NOMO-1 treated with dmso at 0.1 percent for 144 hours (cell line): ENCODE measurements around the gene NDUFV1.
"Not testable (repeated sequence)": the region's sequence is repeated elsewhere in the genome, so short reads cannot be mapped to it uniquely, and the experiment has no call there.

Experiments used
- DNase-seq: peaks from one replicate; lab custom pipeline; 2025; ENCODE audit not compliant: unreplicated experiment; lab: John Stamatoyannopoulos, UW

The NDUFV1 gene

DNA sequence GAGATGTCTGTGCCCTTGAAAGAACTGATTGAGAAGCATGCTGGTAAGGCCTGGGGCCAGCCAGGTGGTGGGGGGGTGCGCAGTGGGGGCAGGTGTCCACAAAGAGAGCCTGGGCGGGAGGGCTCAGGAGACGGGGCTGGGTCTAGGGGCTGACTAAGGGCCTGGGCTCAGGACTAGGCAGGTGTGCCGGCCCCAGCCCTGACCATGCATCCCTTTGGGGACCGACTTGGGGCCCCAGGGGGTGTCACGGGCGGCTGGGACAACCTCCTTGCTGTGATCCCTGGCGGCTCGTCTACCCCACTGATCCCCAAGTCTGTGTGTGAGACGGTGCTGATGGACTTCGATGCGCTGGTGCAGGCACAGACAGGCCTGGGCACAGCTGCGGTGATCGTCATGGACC is 4.4 kb downstream of the NDUFV1 start:
- DNase-seq: no peak

DNA sequence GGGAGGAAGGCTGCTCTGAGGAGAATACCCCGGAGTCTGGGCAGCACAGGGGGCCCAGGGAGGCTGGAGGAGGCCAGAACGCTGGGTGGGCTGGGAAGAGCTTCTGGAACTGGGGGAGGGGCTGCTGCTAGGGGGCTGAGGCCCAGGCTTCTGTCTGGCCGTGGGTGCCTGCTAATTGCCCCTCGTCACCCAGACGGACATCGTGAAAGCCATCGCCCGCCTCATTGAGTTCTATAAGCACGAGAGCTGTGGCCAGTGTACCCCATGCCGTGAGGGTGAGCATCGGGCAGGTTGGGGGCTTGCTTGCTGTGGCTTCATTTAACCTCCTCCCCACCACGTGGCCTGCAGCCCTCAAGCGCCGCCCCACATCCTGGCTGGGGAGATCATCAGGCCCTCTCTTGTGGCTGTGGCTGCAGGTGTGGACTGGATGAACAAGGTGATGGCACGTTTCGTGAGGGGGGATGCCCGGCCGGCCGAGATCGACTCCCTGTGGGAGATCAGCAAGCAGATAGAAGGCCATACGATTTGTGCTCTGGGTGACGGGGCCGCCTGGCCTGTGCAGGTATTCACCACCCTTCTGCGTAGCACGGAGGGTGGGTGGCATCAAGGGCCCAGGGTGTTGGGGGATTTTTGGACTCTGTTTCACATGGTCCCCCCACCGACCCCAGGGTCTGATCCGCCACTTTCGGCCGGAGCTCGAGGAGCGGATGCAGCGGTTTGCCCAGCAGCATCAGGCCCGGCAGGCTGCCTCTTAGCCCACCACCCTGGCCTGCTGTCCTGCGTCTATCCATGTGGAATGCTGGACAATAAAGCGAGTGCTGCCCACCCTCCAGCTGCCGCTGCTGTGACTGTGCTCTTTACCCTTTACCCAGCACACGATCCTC is 5.2 kb downstream of the NDUFV1 start:
- DNase-seq: no peak

DNA sequence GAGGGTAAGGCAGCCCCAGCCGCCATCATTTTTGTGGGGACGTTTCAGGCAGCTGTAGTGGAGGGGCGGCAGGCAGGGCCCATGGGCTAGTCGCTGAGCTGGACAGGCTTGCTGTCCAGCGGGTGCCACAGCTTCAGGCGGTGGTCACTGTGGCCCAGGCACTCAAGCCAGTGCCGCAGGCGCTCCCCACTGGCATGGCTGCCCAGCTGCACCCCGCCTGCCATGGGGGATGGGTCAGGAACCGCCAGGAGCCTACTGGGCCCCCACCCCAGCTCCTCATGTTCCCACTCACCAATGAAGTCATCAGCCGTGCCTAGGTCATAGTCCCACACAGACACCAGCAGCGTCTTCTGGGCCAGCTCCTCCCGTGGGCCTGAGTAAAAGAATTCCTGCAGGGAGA is 6.0 kb downstream of the NDUFV1 start:
- no peak for DNase-seq

DNA sequence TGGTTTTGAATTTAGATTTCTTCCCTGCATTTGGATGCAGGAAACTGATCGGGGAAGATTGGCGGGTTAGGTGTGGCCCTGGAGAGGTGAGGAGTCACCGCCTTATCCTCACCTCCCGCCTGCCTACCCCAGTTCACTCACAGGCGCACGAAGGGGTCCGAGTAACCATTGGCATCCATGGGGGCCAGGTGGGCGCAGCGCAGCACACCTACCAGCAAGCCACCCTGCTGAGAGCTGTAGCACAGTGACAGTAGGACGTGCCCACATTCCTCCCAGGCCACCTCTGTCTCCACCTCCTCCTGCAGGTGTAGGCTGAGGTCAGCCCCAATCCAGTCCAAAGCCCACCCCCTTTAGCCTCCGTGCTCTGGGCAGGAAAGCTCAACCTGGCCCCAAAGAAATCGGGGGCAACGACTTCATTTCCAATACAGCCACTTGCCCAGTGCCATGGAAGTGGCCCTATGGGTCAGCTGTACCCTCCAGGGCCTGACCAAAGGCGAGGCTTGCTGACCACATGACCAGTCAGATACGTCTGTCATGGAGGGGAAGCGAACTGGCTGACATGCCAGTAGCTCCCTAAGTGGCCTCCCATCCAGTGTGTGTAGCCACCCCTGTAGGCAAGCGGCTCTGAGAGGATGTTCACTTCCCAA is 6.7 kb downstream of the NDUFV1 start:
- DNase-seq: no peak

- DNase-seq: peak; percentile 56
These were observed 7.4 kb downstream of the NDUFV1 start for GRCh38 chr11:67613960-67614715.

- no peak for DNase-seq
These were observed 8.3 kb downstream of the NDUFV1 start for GRCh38 chr11:67614730-67615714.

DNA sequence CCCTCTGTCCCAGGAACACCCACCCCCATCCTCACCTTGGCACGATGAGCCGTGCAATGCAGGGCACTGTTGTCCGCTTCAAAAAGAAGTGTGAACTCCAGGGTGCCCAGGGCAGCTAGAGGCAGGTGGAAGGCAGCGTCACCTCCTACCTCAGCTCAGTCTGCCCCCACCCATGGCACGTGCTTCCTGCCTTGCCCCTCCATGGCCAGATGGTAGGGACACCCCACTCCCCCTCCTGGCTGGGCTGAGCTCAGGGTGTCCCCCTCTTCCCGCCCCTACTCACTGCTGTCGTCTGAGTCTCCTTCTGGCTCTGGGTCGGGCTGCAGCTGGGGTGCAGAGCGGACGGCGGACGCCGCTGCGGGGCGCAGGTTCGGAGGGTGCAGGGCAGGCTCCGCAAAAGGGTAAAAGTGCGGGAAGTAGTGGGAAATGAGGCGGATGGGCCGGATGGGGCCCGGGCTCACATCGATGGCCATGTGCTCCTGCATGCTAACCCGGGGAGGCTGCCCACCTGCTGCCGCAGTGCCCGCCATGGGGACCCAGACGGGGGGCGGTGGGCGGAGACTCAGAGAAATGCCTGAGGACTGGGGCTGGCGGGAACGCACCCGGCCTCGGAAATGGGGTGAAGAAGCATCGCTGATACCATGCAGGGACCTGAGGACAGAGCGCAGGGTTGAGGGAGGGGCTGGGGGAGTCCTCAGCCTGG is 9.1 kb downstream of the NDUFV1 start:
- no peak for DNase-seq

DNA sequence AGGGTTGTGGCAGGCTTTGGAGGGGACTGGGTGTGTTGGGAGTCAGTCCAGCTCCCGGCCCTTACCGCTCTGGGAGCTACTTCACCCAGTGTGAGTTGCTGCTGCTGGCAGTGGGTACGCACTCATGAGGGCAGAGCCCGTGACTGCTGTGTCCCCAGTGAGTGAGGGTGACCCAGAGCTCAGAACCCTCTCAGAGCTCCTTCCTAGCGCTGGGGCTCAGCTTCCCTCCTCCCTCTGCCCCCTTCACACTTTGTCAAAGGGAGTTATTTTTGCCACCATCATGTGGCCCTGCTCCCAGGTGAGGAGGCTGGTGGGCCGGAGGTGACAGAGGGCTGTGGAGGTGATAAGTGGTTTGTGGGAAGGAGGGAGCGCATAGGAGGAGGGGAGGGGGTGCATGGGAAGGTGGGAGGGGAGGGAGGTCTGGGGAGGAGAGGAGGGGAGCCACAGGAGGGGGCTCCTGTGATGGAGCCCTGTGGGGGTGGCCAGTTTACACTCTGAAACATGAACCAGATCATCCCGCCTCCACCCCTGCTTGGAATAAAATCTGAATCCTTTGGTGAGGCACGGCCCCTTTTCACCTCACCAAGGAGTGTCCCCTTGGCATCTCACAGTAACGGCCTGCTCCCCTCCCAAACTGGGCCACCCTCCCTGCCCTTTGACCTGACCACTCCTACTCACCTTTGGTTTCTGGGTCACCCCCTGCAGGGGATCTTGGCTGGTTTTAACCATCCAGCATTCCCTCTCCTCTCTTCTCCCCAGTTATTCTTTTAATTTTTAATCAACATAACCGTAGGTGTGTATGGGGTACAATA is 9.9 kb downstream of the NDUFV1 start:
- no peak for DNase-seq

GRCh38 chr11:67617243-67617953 is 10.7 kb downstream of the NDUFV1 start:
- no peak for DNase-seq

GRCh38 chr11:67618901-67619659 is 12.3 kb downstream of the NDUFV1 start:
- not testable (repeated sequence) for DNase-seq

- not testable (repeated sequence) for DNase-seq
These were observed 13.2 kb downstream of the NDUFV1 start for GRCh38 chr11:67619683-67620618.

DNA sequence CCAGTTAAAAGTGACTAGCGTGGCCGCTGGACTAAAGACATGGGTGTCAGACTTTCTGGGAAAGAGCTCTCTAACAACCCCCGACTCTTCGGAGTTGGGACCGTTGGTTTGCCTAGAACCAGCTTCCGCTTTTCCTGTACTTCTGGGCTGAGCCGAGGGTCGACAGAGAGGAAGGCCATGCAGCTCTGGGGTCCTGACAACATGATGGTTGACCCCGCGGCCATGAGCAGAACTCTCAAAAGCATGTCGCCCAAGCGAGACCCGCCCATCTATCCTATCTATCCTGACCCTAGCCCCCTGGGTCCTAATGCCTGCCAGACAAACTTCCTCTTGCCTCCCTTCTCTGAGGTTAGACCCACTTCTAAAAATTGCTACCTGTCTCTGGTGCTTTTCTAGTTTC is 13.9 kb downstream of the NDUFV1 start:
- not testable (repeated sequence) for DNase-seq

- DNase-seq: not testable (repeated sequence)
These were observed 15.2 kb downstream of the NDUFV1 start for GRCh38 chr11:67621928-67622327.

GRCh38 chr11:67622905-67623304 is 16.2 kb downstream of the NDUFV1 start:
- DNase-seq: not testable (repeated sequence)

- not testable (repeated sequence) for DNase-seq
These were observed 17.1 kb downstream of the NDUFV1 start for GRCh38 chr11:67623795-67624194.

DNA sequence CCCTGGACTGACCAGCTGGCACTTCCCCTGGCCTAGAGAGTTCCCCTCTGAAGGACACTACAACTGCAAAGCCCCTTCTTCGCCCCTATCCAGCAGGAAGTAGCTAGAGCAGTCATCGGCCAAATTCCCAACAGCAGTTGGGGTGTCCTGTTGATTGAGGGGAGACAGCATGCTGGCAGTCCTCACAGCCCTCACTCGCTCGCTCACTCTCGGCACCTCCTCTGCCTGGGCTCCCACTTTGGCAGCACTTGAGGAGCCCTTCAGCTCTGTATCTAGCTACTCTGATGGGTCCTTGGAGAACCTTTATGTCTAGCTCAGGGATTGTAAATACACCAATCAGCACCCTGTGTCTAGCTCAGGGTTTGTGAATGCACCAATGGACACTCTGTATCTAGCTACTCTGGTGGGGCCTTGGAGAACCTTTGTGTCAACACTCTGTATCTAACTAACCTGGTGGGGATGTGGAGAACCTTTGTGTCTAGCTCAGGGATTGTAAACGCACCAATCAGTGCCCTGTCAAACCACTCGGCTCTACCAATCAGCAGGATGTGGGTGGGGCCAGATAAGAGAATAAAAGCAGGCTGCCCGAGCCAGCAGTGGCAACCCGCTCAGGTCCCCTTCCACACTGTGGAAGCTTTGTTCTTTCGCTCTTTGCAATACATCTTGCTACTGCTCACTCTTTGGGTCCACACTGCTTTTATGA is 19.5 kb downstream of the NDUFV1 start:
- not testable (repeated sequence) for DNase-seq
